H7 (cell line): ENCODE results near the gene ERBB4. TPM values are rescaled to one million over a fixed set of nuclear protein-coding genes. Genes with fewer than 3 reads are reported as not detected.

Experiments used
- DNase-seq: peaks from one replicate; pipeline ENCODE4 v3.0.0; 2012
- H3K27me3 ChIP-seq: 2 replicates; pipeline ENCODE4 v1.6.0; 2011; ENCODE audit warnings: mild to moderate bottlenecking, low read length; ENCODE audit not compliant: control insufficient read depth, insufficient read depth
- H3K36me3 ChIP-seq: replicated peaks from 2 replicates; pipeline ENCODE4 v1.5.1; 2011; ENCODE audit warnings: low read length; ENCODE audit not compliant: control insufficient read depth, insufficient read depth
- H3K4me3 ChIP-seq: 2 replicates; pipeline ENCODE4 v1.5.1; 2011; ENCODE audit warnings: low read depth, mild to moderate bottlenecking, control low read depth, low read length, moderate library complexity; ENCODE audit not compliant: insufficient read depth
- total RNA-seq: library from RNA; depleted of rRNA; stranded (reverse); fragments of >200 nt; shearing (Covaris generic); gene quantifications from 2 replicates; pipeline ENCODE4 v1.2.3, GENCODE V29; 2014

ERBB4 gene
- total RNA-seq, 1 experiment from 2014 or later: 5.7 TPM

DNA sequence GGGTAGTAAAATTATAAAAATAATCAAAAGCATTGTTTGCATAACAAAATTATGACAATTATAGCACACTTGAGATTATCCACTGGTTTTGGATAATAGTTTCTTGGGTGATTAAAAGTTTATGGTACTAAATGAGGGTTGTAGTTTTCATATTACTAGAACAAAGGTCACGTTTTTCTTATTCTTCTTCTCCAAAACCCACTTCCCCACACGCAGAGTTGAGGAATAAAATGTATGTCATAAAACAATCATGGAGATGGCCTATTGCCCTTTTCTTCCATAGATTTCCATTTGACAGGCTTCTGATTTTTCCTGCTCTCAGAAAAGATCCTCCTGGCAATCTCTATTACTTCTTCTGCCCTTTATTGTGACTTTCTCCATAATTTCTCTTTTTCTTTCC is 863.9 kb downstream of the ERBB4 start:
- DNase-seq: no peak
- Histone ChIP-seq H3K36me3 (no peaks in the 10 kb centered on the region), H3K27me3 (no peaks in the 10 kb centered on the region), H3K4me3 (no peak overlapping the region)

DNA sequence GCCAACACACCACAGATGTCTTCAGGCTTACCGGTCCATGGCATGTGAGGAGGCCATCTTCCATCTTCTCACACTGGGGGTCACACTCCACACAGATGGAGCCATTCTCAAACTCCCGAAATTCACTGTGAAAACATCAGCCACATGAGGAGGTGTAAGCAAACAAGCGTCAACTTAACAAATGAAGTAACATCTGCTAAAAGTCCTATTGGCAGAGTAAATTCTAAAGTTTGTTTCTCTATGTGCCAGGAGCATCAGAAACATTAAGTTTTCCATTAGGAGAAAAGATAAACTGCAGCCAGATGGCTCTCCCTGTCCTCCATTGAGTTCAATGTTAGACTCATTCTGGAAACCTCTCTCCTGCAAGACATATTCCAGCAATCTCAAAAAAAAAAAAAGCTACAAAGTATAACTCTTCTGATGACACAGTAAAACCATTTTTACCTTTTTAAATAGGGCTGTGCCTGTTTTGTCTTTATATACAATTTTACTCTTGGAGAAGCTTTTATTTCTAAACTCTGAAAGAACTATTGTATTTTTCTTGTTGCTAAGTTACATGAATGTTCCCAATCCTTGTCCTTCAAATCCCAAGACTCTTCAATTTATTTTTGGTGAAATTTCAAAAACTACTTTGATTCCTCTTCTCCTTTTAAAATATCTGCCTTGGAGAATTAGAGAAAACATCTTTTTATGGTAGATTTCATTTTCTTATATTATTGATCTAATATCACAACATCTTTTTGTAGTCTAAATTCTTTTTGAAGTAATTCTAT is 865.3 kb downstream of the ERBB4 start:
- H3K4me3 ChIP-seq: no peak overlapping the region
- DNase-seq: no peak
- no peaks in the 10 kb centered on the region for H3K27me3 ChIP-seq
- no peaks in the 10 kb centered on the region for H3K36me3 ChIP-seq

DNA sequence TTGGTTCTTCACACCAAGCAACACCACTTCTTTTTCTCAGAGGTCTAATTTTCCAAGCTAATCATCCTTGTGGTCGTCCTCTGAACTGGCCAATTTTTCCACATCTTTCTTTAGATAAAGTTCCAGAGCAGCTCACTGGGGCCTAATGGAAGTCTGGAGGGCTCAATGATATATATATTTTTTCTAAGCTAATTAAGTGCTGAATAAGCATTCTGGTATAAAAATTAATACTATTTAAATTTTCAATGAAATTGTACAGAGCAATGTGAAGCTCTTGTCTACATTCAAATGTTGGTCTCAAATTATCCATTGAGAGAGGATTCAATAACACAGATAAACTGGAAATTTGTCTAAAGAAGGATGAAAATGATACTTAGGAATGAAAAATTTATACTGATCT is 866.6 kb downstream of the ERBB4 start:
- no peaks in the 10 kb centered on the region for H3K36me3 ChIP-seq

DNA sequence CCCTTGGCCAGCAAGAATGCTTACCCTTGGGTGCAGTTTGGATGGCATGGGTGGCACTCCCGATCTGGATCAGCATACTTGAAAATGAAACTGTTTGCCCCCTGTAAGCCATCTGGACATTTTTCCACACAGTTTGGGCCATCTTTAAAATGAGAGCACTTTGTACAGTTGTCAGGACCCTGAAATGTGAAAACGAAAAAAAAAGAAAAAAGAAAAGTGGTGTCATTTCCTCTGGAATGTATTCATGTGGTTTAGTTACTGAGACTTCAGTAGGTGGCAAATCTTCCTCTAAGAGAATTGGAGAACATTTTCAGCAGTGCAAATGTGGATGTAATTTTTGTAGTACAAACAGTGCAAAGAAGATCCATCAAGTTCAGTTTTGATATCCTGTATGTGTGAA is 873.3 kb downstream of the ERBB4 start:
- Histone ChIP-seq H3K27me3 (no peaks in the 10 kb centered on the region), H3K4me3 (no peak overlapping the region), H3K36me3 (no peaks in the 10 kb centered on the region)
- DNase-seq: no peak

More for the DNA sequence above, 866.6 kb downstream of the ERBB4 start:
- no peaks in the 10 kb centered on the region for H3K27me3 ChIP-seq
- no peak overlapping the region for H3K4me3 ChIP-seq
- no peak for DNase-seq

DNA sequence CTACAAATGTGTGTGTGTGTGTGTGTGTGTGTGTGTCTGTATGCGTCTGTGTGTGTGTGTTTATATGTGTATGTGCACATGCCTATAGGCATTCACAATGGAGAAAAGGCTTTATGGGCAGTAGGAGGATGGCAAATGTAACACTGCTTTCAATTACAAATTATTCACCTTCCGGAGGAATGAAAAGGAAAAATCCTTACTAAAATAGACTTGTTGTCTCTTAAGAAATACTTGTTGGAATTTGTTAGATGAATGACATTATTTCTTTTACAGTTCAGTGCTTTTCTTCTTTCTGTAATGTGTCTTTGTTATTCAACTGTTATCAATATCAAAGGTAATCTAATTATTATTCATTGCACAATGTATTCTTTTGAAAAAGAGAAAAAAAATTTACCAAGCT is 874.3 kb downstream of the ERBB4 start:
- no peak for DNase-seq
- H3K4me3 ChIP-seq: no peak overlapping the region
- no peaks in the 10 kb centered on the region for H3K36me3 ChIP-seq
- H3K27me3 ChIP-seq: no peaks in the 10 kb centered on the region

DNA sequence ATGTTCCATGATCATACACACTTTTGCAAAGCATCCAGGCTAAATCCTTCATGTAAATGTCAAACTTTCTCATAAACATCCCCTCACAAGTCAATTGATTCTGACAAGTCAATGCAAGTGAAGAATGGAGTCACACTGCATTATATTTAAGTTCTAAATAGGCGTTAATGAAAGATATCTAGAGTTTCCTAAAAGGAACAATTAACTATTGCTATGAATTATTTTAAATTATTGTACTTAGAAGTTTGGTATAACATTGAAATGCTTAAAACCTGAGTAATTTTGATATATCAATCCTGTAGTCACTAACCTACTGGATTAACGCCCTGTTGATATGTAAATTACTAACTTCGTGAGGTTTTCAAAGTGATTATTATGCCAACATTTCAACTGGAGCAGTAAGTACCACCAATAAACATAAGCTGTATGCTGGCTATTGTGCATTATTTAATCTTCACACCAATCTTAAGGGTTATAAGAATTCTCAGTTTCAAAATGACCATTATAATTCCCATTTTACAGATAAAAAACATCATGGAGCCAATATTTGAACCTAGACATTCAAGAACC is 884.3 kb downstream of the ERBB4 start:
- H3K36me3 ChIP-seq: no peaks in the 10 kb centered on the region
- no peaks in the 10 kb centered on the region for H3K27me3 ChIP-seq
- DNase-seq: no peak
- no peak overlapping the region for H3K4me3 ChIP-seq

DNA sequence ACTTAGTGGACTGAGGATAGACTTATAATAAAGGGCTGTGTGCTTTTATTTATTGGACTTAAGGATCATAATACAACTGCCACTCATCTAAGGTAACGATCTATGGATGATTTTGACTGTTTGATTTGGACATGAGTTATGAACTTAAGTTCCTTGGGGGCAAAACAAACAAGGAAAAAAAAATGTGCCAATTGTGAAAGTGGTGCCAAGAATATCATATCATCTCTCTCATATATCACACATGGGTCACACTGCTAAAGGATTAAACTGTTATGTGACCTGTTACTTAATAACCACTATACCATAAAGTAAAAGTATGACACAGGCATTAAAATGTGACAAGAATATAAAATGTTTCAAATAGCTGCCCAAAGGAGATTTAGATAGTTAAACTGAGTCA is 886.3 kb downstream of the ERBB4 start:
- DNase-seq: no peak
- Histone ChIP-seq H3K4me3 (no peak overlapping the region), H3K27me3 (no peaks in the 10 kb centered on the region), H3K36me3 (no peaks in the 10 kb centered on the region)

DNA sequence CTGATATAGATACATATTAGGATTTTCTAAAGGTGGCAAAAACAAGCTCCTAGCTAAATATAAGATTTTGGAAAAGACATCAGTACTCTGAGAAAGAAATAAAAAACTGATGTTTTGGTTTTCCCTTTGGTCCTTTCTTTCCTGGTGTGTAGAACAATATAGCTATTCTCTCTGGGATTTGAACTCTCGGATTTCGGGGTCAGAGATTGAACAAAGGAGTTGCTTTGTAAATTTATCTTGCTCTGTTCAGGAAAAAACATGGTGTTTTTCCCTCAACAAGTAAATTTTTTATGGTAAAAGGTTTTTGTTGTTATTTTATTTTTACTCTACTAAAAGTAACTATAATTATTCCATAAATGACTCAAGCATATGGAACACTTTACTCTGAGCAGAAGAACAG is 889.3 kb downstream of the ERBB4 start:
- Histone ChIP-seq H3K27me3 (no peaks in the 10 kb centered on the region), H3K36me3 (no peaks in the 10 kb centered on the region), H3K4me3 (no peak overlapping the region)
- no peak for DNase-seq

DNA sequence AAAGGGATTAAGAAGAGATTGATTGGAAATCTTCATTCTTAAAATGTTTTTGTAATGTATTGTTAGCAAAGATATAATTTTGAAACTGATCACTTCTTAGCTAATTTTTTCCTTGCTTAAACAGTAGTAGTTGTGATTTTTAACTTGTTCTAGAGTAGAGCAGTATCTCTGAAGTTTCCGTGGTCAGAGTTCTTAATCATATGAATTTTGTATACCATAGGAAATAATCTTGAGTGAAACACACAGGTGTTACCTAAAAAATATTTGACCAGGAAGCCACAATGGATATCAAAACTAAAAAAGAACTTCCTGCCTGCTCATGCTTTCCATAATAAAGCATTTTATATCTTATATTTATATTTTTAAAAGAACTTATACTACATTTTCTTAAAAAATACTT is 907.1 kb downstream of the ERBB4 start:
- no peaks in the 10 kb centered on the region for H3K36me3 ChIP-seq
- H3K27me3 ChIP-seq: no peaks in the 10 kb centered on the region
- DNase-seq: no peak
- no peak overlapping the region for H3K4me3 ChIP-seq

DNA sequence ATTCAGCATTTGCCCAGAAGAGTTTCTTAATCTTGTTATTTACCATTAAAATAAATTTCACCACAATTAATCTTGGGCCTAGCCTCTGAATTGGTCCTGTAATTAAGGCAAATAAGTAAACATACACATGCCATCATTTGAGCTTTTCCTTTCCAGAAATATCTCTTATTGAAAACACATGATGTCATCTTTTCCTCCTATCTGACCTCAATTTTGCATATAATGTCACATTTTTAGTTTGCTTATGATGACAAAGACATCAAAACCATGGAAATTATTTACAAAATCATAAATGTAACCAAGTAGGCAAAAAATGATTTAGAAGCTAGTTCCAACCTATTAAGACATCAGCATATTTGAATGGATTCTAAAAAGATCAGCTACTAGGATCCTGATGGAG is 915.5 kb downstream of the ERBB4 start:
- DNase-seq: no peak
- Histone ChIP-seq H3K36me3 (no peaks in the 10 kb centered on the region), H3K4me3 (no peak overlapping the region), H3K27me3 (no peaks in the 10 kb centered on the region)

DNA sequence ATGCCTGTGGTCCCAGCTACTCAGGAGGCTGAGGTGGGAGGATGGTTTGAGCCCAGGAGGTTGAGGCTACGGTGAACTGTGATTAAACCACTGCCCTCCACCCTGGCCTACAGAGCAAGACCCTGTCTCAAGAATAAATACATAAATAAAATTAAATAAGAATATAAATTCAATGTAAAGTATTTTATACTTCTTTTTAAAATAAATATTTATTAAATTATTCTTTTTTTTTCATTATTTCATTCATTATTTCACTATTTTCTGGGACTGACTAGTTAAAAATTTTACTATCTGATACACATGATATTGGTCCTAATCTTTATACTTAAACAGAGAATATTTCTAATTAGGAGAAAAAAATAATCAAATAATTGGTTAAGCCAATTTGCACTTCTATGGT is 917.6 kb downstream of the ERBB4 start:
- no peak overlapping the region for H3K4me3 ChIP-seq
- H3K36me3 ChIP-seq: no peaks in the 10 kb centered on the region
- DNase-seq: no peak
- H3K27me3 ChIP-seq: no peaks in the 10 kb centered on the region

DNA sequence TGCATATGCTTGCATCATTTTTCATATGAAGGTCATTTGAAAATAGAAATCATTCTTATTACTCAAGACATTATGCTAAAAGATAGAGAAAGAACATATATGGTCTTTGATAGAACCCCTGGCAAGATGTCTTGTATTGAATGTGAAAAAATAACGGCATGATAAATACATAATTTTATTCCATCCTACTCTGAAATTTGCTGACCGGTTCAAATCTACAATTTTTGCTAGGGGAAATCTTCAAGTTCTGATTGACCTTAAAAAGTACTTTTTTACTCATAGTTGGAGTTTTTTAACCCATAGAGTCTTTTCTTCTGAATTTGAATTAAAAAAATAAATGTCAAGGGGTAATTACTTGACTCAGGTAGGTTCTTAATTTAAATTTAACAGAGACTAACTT is 920.8 kb downstream of the ERBB4 start:
- H3K27me3 ChIP-seq: no peaks in the 10 kb centered on the region
- DNase-seq: no peak
- H3K4me3 ChIP-seq: no peak overlapping the region
- no peaks in the 10 kb centered on the region for H3K36me3 ChIP-seq

DNA sequence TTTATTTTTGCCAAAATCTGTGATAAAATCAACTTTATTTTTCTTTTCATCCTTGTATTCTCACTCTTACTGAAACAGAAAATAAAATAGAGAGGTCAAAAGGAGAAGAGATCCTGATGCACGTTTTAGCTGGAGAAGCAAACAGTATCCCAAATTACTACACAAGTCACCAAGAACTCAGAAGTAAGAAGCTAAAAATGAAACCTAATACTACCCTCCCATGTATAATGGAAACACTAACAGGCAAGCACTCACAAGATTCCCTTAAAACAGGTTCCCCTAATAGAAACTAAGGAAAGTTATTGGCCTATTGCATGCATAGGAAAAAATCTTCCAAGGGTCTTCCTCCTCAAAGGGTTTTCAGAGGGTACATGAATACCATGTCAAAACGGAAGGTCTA is 927.0 kb downstream of the ERBB4 start:
- Histone ChIP-seq H3K36me3 (no peaks in the 10 kb centered on the region), H3K4me3 (no peak overlapping the region), H3K27me3 (no peaks in the 10 kb centered on the region)
- DNase-seq: no peak

DNA sequence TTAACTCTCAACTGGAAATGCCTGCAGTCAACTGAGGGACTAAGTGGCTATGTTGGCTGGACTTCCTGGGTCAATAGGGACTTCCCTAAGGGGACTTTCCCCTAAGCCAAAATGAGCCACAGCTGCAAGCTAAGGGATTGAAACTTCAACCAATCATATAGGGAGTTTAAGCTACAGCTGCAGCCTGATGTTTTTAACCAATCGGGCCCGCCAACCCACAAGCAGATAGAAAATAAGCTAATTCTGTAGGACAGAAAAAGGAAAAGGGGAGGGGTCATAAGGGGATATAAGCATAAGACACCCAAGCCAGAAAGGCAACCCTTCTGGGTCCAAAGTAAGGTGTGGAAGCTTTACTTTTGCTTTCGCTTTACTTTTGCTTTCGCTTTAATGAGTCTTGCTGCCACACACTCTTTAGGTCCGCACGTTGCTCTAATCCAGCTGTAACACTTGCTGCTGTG is 927.5 kb downstream of the ERBB4 start:
- Histone ChIP-seq H3K36me3 (no peaks in the 10 kb centered on the region), H3K4me3 (no peak overlapping the region), H3K27me3 (no peaks in the 10 kb centered on the region)
- no peak for DNase-seq

DNA sequence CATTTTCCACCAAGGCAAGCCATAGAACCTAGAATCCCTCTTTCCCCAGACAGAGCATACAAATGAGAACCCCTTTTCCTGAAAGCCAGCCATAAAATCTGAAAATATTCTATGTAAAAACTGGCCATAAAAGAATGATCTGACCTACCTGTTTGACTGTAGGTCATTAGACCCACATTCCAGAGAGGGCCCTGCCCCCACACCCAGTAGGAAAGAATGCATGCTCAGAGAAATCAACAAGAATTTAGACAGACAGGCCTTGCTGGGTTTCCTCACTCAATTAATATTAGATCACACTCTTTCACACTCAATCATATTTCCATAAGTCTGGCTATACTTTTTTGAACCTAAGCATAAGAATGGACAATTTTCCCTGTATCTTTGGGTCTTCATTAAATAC is 929.5 kb downstream of the ERBB4 start:
- no peak for DNase-seq
- Histone ChIP-seq H3K36me3 (no peaks in the 10 kb centered on the region), H3K27me3 (no peaks in the 10 kb centered on the region), H3K4me3 (no peak overlapping the region)
